GM13976 (cell line): ENCODE data around the gene STK4.

Source experiments
- DNase-seq: peaks from one replicate; pipeline ENCODE4 v3.0.0; 2012; ENCODE audit warnings: low spot score
- in situ Hi-C: fragments of 300-500 bp; cut with MboI; formaldehyde crosslinking; loops from one replicate; pipeline ENCODE4 v1.12.0; 2022; ENCODE audit warnings: low sequenced_read_pairs, mixed read lengths, inconsistent platforms; ENCODE audit not compliant: unreplicated experiment
- TF ChIP-seq, protein P1 (sequence below): IDR thresholded peaks from 2 replicates; pipeline ENCODE4 v1.5.1; 2012; ENCODE audit warnings: borderline replicate concordance, mild to moderate bottlenecking; ENCODE audit not compliant: insufficient read depth; ENCODE audit errors: extremely low read depth, missing control alignments, control extremely low read depth

The STK4 gene

GRCh38 chr20:44981736-44982406, 15.6 kb downstream of the STK4 start:
- in situ Hi-C loops: no loop called here
- no peak for DNase-seq
- TF ChIP-seq, protein P1, sequence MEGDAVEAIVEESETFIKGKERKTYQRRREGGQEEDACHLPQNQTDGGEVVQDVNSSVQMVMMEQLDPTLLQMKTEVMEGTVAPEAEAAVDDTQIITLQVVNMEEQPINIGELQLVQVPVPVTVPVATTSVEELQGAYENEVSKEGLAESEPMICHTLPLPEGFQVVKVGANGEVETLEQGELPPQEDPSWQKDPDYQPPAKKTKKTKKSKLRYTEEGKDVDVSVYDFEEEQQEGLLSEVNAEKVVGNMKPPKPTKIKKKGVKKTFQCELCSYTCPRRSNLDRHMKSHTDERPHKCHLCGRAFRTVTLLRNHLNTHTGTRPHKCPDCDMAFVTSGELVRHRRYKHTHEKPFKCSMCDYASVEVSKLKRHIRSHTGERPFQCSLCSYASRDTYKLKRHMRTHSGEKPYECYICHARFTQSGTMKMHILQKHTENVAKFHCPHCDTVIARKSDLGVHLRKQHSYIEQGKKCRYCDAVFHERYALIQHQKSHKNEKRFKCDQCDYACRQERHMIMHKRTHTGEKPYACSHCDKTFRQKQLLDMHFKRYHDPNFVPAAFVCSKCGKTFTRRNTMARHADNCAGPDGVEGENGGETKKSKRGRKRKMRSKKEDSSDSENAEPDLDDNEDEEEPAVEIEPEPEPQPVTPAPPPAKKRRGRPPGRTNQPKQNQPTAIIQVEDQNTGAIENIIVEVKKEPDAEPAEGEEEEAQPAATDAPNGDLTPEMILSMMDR: no peak

- no peak for DNase-seq
- TF ChIP-seq, protein P1: no peak
- in situ Hi-C loops: no loop called here
Observed at GRCh38 chr20:44983093-44983674, 16.9 kb downstream of the STK4 start.

GRCh38 chr20:44988631-44989171, 22.4 kb downstream of the STK4 start:
- no peak for DNase-seq
- TF ChIP-seq, protein P1: no peak
- in situ Hi-C loops: no loop called here

GRCh38 chr20:44990425-44990824, 24.1 kb downstream of the STK4 start:
- TF ChIP-seq, protein P1: no peak
- no peak for DNase-seq
- in situ Hi-C loops: no loop called here

GRCh38 chr20:44990957-44991356, 24.6 kb downstream of the STK4 start:
- in situ Hi-C loops: no loop called here
- no peak for DNase-seq
- TF ChIP-seq, protein P1: no peak

- TF ChIP-seq, protein P1: no peak
- in situ Hi-C loops: no loop called here
- no peak for DNase-seq
Observed at GRCh38 chr20:44993343-44993742, 27.0 kb downstream of the STK4 start.
